Activated CD4-positive, alpha-beta T cell treated with anti-CD3 and anti-CD28 coated beads, Interleukin-2, amount 10 ng/mL, durations not matched to agents 7 days and 5 days (primary cell): Measurements from ENCODE around the gene TNS2. TPM values are rescaled to one million over a fixed set of nuclear protein-coding genes. Genes with fewer than 3 reads are reported as not detected.

Experiments
- CTCF ChIA-PET: fragments of 350-600 bp; sonication (Branson Sonifier 250); formaldehyde crosslinking; loops from one replicate; lab custom pipeline; 2021; ENCODE audit warnings: antibody characterized with exemption; lab: Charles Lee
- POLR2A ChIA-PET: fragments of 350-600 bp; sonication (Branson Sonifier 250); formaldehyde crosslinking; loops from one replicate; lab custom pipeline; 2021; ENCODE audit warnings: antibody characterized with exemption; lab: Charles Lee
- DNase-seq: peaks from one replicate; pipeline ENCODE4 v3.0.0-alpha.2; 2020
- H3K27ac Mint-ChIP-seq: one replicate; pipeline ENCODE4 v1.8.0; 2021; ENCODE audit warnings: mild to moderate bottlenecking, moderate library complexity, mixed read lengths
- H3K27me3 Mint-ChIP-seq: one replicate; pipeline ENCODE4 v1.8.0; 2021; ENCODE audit warnings: mixed read lengths
- H3K36me3 Mint-ChIP-seq: one replicate; pipeline ENCODE4 v1.8.0; 2021; ENCODE audit warnings: low read depth, mixed read lengths
- H3K4me1 Mint-ChIP-seq: one replicate; pipeline ENCODE4 v1.8.0; 2021; ENCODE audit warnings: mixed read lengths
- H3K4me3 Mint-ChIP-seq: one replicate; pipeline ENCODE4 v1.8.0; 2021; ENCODE audit warnings: mild to moderate bottlenecking, moderate library complexity, mixed read lengths
- H3K9me3 Mint-ChIP-seq: one replicate; pipeline ENCODE4 v1.8.0; 2021; ENCODE audit warnings: mixed read lengths
- total RNA-seq, 2 experiments: library from RNA; stranded (reverse); gene quantifications; one replicate each; pipeline ENCODE4 v1.2.3, GENCODE V29; 2021

TNS2 gene
- total RNA-seq, 2 experiments from 2014 or later: 0.92 to 1.8 TPM

DNA sequence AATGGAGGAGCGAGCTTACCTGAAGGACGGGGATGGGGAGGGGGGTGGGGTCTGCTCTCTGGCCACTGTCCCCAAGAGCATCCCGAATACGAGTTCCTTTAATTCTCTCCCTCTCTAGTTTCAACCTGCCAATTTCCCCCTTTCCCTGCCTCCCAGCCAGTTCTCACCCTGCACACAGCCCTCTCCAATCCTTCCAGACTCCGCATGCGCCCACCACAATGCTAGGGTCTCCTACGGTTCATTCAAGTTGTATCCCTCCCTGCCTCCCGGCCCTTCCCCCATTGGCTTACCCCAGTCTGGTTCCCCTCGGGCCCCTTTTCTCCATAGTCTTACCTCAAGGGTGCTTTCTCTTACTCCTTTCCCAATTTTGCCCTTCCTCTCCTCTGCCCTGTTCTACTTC lies 46.9 kb downstream of the TNS2 start:
- Mint-ChIP-seq H3K36me3 (no peaks in the 10 kb centered on the region), H3K4me3 (peak overlapping the region; percentile 65), H3K9me3 (no peaks in the 10 kb centered on the region), H3K27ac (no peak overlapping the region), H3K27me3 (peaks cover 30% of the 10 kb centered on the region), H3K4me1 (peaks cover 43% of the 10 kb centered on the region)
- POLR2A ChIA-PET: no interaction called here
- DNase-seq: no peak
- CTCF ChIA-PET: interaction anchor here (9.6 kb wide), 1 partner anchor 33 kb away, joined by 99 read pairs; no protein-coding TSS in a partner anchor

DNA sequence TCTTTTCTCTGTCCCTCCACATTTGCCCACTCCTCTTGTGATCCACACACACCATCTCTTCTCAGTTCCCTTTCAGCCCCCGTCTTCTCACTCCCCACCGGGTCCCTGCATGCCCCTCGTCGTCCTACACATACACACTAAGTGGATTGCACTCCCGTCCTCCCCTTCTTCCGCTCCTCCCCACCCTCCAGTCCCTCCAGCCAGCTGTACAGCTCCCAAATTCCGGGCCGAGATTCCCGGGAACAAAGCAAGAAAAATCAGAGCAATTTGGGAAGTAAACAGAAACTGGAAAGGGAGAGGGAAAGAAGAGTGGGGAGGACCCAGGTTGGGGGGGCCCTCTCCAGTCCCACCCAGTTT lies 47.3 kb downstream of the TNS2 start:
- peaks cover 30% of the 10 kb centered on the region for H3K27me3 Mint-ChIP-seq
- POLR2A ChIA-PET: no interaction called here
- H3K4me1 Mint-ChIP-seq: peaks cover 47% of the 10 kb centered on the region
- H3K4me3 Mint-ChIP-seq: peak overlapping the region; percentile 65
- H3K27ac Mint-ChIP-seq: no peak overlapping the region
- no peak for DNase-seq
- CTCF ChIA-PET: interaction anchor here (0.9 to 9.6 kb wide), 3 partner anchors 13 to 52 kb away, joined by 4 to 99 read pairs (median 4); no protein-coding TSS in a partner anchor
- no peaks in the 10 kb centered on the region for H3K9me3 Mint-ChIP-seq
- H3K36me3 Mint-ChIP-seq: no peaks in the 10 kb centered on the region

- peak; percentile 66 for DNase-seq
- Mint-ChIP-seq H3K4me1 (peaks cover 52% of the 10 kb centered on the region), H3K27ac (peak within 1 kb of the TSS; percentile 25), H3K27me3 (peaks cover 28% of the 10 kb centered on the region), H3K36me3 (no peaks in the 10 kb centered on the region), H3K4me3 (peak within 1 kb of the TSS; percentile 65), H3K9me3 (no peaks in the 10 kb centered on the region)
- CTCF ChIA-PET: interaction anchor here (0.6 to 9.6 kb wide), 6 partner anchors 14 to 65 kb away, joined by 3 to 99 read pairs (median 4); no protein-coding TSS in a partner anchor
- POLR2A ChIA-PET: no interaction called here
Observed at GRCh38 chr12:53097564-53098353, 47.9 kb downstream of the TNS2 start, which contains the start of gene IGFBP6. TSS of gene IGFBP6 (plus strand) at chr12:53097667. CDS start at chr12:53097718, 51 bp downstream.

- Mint-ChIP-seq H3K4me1 (peaks cover 59% of the 10 kb centered on the region), H3K4me3 (peak overlapping the region; percentile 60), H3K27me3 (peaks cover 25% of the 10 kb centered on the region), H3K27ac (peak overlapping the region; percentile 25), H3K36me3 (no peaks in the 10 kb centered on the region), H3K9me3 (no peaks in the 10 kb centered on the region)
- no peak for DNase-seq
- ChIA-PET POLR2A (no interaction called here), CTCF (interaction anchor here (0.6 to 9.6 kb wide), 17 partner anchors 9 to 169 kb away, joined by 3 to 99 read pairs (median 4); partner anchors contain the start of gene SPRYD3)
Observed at GRCh38 chr12:53098354-53098981, 48.6 kb downstream of the TNS2 start.

DNA sequence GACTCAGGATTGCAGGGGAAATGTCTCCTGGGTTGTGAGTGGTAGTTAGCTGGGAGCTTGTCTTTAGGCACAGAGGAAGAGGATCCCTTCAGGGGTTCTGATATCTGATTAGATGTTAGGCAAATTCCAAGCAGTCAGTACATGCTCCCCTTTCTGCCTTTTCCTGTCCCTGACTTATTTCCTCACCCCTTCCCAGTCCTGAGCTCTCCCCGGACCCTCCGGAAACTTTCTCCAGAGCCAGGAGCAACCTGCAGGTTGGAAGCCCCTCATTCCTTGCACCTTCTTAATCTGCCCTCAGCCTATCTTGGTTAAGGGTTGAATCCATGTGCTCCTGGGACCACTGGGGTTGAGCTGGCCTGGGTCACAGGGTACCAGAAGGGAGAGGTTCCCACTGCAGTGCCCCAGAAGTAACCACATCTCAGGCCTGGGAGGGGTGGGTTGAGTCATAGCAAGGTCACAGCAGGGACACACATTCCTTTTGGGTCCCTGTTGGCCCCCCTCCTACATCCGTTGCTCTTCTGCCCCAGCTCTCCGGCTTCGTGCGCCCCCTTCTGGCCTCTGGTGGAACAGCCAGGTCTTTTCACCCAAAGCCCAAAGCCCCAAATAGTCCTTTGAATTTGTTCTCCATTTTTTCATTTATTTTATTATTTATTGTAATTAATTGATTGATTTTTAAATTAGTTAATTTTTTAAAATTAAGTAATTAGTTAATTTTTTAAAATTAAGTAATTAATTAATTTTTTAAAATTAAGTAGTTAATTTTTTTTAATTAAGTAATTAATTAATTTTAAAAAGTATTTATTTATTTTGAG lies 49.4 kb downstream of the TNS2 start:
- H3K4me1 Mint-ChIP-seq: peaks cover 63% of the 10 kb centered on the region
- H3K4me3 Mint-ChIP-seq: peak overlapping the region; percentile 18
- ChIA-PET POLR2A (no interaction called here), CTCF (interaction anchor here (0.6 to 9.6 kb wide), 21 partner anchors 8 to 280 kb away, joined by 3 to 99 read pairs (median 4); partner anchors contain the start of gene SPRYD3)
- H3K27me3 Mint-ChIP-seq: peaks cover 20% of the 10 kb centered on the region
- no peaks in the 10 kb centered on the region for H3K9me3 Mint-ChIP-seq
- no peaks in the 10 kb centered on the region for H3K36me3 Mint-ChIP-seq
- DNase-seq: peak; percentile 91
- peak overlapping the region; percentile 60 for H3K27ac Mint-ChIP-seq

GRCh38 chr12:53100466-53101151 lies 50.7 kb downstream of the TNS2 start:
- Mint-ChIP-seq H3K36me3 (no peaks in the 10 kb centered on the region), H3K9me3 (no peaks in the 10 kb centered on the region), H3K27ac (no peak overlapping the region), H3K27me3 (peaks cover 16% of the 10 kb centered on the region), H3K4me3 (no peak overlapping the region), H3K4me1 (peaks cover 70% of the 10 kb centered on the region)
- POLR2A ChIA-PET: no interaction called here
- CTCF ChIA-PET: interaction anchor here (1.0 to 9.6 kb wide), 5 partner anchors 10 to 59 kb away, joined by 3 to 99 read pairs (median 5); no protein-coding TSS in a partner anchor
- DNase-seq: no peak

- Mint-ChIP-seq H3K27ac (peak overlapping the region; percentile 63), H3K4me1 (peaks cover 72% of the 10 kb centered on the region), H3K4me3 (no peak overlapping the region), H3K36me3 (no peaks in the 10 kb centered on the region), H3K9me3 (no peaks in the 10 kb centered on the region), H3K27me3 (peaks cover 12% of the 10 kb centered on the region)
- ChIA-PET CTCF (interaction anchor here (1.0 to 9.6 kb wide), 3 partner anchors 17 to 37 kb away, joined by 3 to 99 read pairs (median 6); no protein-coding TSS in a partner anchor), POLR2A (no interaction called here)
- DNase-seq: no peak
Observed at GRCh38 chr12:53101266-53101665, 51.4 kb downstream of the TNS2 start.

GRCh38 chr12:53101931-53102781 lies 52.3 kb downstream of the TNS2 start:
- no peak overlapping the region for H3K4me3 Mint-ChIP-seq
- peak overlapping the region; percentile 83 for H3K27ac Mint-ChIP-seq
- no peaks in the 10 kb centered on the region for H3K9me3 Mint-ChIP-seq
- CTCF ChIA-PET: interaction anchor here (0.6 to 9.6 kb wide), 14 partner anchors 9 to 243 kb away, joined by 3 to 99 read pairs (median 3); no protein-coding TSS in a partner anchor
- H3K36me3 Mint-ChIP-seq: no peaks in the 10 kb centered on the region
- POLR2A ChIA-PET: no interaction called here
- no peak for DNase-seq
- H3K27me3 Mint-ChIP-seq: peaks cover 4% of the 10 kb centered on the region
- H3K4me1 Mint-ChIP-seq: peaks cover 66% of the 10 kb centered on the region

DNA sequence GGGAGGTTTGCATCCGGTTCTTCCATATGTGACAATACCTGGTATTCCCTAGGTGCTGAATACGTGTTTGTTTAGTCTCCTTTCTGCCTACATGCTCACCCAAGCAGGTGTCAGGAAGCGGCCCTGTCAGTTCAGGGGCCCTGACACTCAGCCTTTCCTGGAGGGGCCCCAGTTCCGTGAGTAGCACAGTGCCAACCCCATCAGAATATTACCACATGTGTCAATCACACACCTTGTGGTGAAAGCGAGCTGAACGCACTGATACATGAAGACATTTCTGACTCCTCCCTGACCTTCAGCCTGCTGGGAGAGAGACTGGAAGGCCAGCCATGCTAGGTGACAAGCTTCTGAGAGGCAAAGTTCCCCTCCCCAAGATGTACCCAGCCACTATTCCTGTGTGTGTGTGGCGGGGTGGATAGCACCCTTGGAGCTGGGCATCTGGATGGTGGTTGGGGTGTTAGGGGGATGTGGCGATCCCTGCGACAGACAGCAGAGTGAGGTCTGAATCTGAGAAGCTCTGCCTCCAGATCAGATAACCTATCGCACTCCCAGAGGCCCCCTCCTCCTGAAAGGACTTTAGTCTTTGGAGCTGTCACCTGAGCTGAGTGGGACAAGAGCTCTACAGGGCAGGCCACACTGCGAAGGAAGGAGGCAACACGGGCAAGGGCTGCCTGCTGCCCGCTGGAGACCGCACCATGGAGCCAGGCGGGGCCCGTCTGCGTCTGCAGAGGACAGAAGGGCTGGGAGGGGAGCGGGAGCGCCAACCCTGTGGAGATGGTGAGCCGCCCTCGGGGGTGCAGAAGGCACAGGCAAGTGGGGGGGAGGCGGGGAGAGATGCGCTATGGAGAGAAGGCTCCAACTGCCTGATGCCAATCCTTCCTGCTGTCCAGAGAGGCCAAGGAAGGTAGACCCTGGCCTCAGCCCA lies 53.3 kb downstream of the TNS2 start, which contains the start of gene SOAT2:
SOAT2 (plus strand) TSS at position 604 of the 925 bp plus-strand sequence; CDS start at position 696, 92 bp downstream.
- peaks cover under 1% of the 10 kb centered on the region for H3K27me3 Mint-ChIP-seq
- H3K4me3 Mint-ChIP-seq: peak within 1 kb of the TSS; percentile 2
- ChIA-PET POLR2A (interaction anchor here (0.5 kb wide), 1 partner anchor 33 kb away, joined by 3 read pairs; no protein-coding TSS in a partner anchor), CTCF (interaction anchor here (0.6 to 9.6 kb wide), 14 partner anchors 10 to 242 kb away, joined by 3 to 99 read pairs (median 3); no protein-coding TSS in a partner anchor)
- peaks cover 59% of the 10 kb centered on the region for H3K4me1 Mint-ChIP-seq
- H3K27ac Mint-ChIP-seq: peak within 1 kb of the TSS; percentile 86
- H3K36me3 Mint-ChIP-seq: no peaks in the 10 kb centered on the region
- DNase-seq: peak; percentile 67
- H3K9me3 Mint-ChIP-seq: no peaks in the 10 kb centered on the region

DNA sequence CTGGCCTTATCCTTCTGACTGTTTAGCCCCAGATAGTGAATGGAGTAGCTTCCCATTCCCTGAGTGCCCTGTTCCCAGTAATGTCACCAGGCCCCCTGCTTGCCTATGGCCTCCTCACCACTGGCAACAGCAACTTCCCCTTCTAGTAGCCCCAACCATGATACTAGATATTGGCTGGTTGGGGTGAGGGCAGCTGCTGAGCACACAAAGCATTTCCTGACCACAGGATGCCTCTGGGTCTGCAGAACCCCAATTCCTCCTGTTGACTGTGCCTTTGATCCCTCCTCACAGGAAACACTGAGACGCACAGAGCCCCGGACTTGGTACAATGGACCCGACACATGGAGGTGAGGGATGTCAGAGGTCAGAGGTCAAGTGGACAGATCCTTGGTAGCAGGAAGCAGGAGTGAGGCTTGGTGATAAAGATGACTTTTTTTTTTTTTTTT lies 54.0 kb downstream of the TNS2 start:
- peak; percentile 24 for DNase-seq
- Mint-ChIP-seq H3K4me3 (no peak overlapping the region), H3K36me3 (no peaks in the 10 kb centered on the region), H3K27ac (peak overlapping the region; percentile 86), H3K4me1 (peaks cover 52% of the 10 kb centered on the region), H3K27me3 (no peaks in the 10 kb centered on the region), H3K9me3 (no peaks in the 10 kb centered on the region)
- CTCF ChIA-PET: interaction anchor here (0.6 to 9.6 kb wide), 13 partner anchors 24 to 402 kb away, joined by 3 to 99 read pairs (median 4); no protein-coding TSS in a partner anchor
- POLR2A ChIA-PET: interaction anchor here (0.5 kb wide), 1 partner anchor 32 kb away, joined by 3 read pairs; no protein-coding TSS in a partner anchor
